ENCODE data around the gene UBAC2.

The UBAC2 gene

DNA sequence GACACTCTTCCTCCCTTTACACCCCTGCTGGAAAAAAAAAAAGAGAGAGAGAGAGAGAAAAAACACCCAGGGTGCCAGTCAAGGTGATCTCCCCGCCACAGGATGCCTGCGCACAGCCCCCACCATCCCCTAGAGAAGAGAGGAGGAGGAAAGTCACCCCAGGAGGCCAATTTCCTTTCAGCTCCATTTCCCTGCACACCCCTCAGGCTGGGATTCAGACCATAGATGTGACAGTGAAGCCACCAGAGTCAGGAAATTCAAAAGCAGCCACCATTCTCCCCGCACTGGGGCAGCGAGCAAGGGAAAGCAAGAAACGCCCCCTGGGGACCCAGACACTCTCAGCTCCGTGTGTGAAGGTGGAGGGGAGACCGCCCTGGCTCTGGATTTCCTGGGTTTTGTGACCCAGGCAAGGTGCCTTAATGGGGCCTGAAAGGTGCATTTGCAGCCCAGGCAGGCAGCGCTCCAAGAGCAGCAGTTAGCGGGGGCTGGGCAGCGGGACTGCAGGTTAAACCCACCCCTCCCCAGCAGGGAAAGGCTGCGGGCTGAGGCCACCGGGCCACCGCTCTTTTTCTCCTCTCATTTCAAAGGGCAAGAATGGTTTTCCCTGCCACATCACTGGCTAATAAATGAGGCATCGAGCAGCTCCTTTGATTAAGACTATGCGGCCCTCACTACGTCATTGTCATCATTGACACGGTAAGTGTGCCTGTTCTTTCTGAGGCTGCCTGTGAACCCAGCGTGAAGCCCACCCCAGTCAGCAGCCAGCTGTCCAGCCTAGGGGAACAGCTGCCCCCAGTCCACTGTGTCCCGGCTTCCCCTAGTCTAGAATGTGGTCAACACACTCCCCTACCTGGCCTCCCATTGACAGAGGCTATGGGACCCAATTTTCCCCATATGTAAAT lies 216.8 kb downstream of the UBAC2 start:
- CTCF ChIA-PET, result interaction anchor here (0.7 kb wide), 1 partner anchor 20 kb away, joined by 3 read pairs; no protein-coding TSS in a partner anchor
- no peak for DNase-seq (ENCODE audit: extremely low spot score)
- POLR2A ChIA-PET, result no interaction called here
- TF ChIP-seq HDGF (IDR thresholded peaks at IDR 0.05; ENCODE audit: borderline replicate concordance) (no peak), ZNF384 (IDR thresholded peaks at IDR 0.05) (no peak), L3MBTL2 (conservative IDR thresholded peaks at IDR 0.05) (no peak), ELF4 (IDR thresholded peaks at IDR 0.05) (no peak), BHLHE40 (IDR thresholded peaks at IDR 0.05; ENCODE audit: borderline replicate concordance) (no peak), PKNOX1 (IDR thresholded peaks at IDR 0.05) (no peak), CTBP1 (IDR thresholded peaks at IDR 0.05; ENCODE audit: borderline replicate concordance) (no peak), FOXK2 (IDR thresholded peaks at IDR 0.05) (no peak), LEF1 (IDR thresholded peaks at IDR 0.05; ENCODE audit: borderline replicate concordance) (no peak)

GRCh38 chr13:99418103-99418842 lies 217.6 kb downstream of the UBAC2 start:
- ChIA-PET POLR2A (no interaction called here), CTCF (interaction anchor here (0.7 kb wide), 1 partner anchor 19 kb away, joined by 3 read pairs; no protein-coding TSS in a partner anchor)
- DNase-seq (ENCODE audit: extremely low spot score), result no peak
- TF ChIP-seq CTBP1 (IDR thresholded peaks at IDR 0.05; ENCODE audit: borderline replicate concordance) (no peak), SUZ12 (IDR thresholded peaks at IDR 0.05) (no peak), ELF4 (IDR thresholded peaks at IDR 0.05) (no peak), NFRKB (IDR thresholded peaks at IDR 0.05) (no peak), BHLHE40 (IDR thresholded peaks at IDR 0.05; ENCODE audit: borderline replicate concordance) (no peak), ZNF384 (IDR thresholded peaks at IDR 0.05) (no peak), FOXA1 (IDR thresholded peaks at IDR 0.05) (no peak), HDGF (IDR thresholded peaks at IDR 0.05; ENCODE audit: borderline replicate concordance) (no peak), L3MBTL2 (conservative IDR thresholded peaks at IDR 0.05) (no peak), LEF1 (IDR thresholded peaks at IDR 0.05; ENCODE audit: borderline replicate concordance) (no peak), TARDBP (IDR thresholded peaks at IDR 0.05) (no peak), PKNOX1 (IDR thresholded peaks at IDR 0.05) (no peak), SP1 (IDR thresholded peaks at IDR 0.05) (no peak), ARNT (IDR thresholded peaks at IDR 0.05) (no peak), FOXK2 (IDR thresholded peaks at IDR 0.05) (no peak), FOXM1 (IDR thresholded peaks at IDR 0.05; ENCODE audit: borderline replicate concordance) (no peak)

- CTCF ChIA-PET, result interaction anchor here (0.6 kb wide), 1 partner anchor 54 kb away, joined by 3 read pairs; no protein-coding TSS in a partner anchor
Measured at GRCh38 chr13:99418843-99419140, 218.1 kb downstream of the UBAC2 start.

DNA sequence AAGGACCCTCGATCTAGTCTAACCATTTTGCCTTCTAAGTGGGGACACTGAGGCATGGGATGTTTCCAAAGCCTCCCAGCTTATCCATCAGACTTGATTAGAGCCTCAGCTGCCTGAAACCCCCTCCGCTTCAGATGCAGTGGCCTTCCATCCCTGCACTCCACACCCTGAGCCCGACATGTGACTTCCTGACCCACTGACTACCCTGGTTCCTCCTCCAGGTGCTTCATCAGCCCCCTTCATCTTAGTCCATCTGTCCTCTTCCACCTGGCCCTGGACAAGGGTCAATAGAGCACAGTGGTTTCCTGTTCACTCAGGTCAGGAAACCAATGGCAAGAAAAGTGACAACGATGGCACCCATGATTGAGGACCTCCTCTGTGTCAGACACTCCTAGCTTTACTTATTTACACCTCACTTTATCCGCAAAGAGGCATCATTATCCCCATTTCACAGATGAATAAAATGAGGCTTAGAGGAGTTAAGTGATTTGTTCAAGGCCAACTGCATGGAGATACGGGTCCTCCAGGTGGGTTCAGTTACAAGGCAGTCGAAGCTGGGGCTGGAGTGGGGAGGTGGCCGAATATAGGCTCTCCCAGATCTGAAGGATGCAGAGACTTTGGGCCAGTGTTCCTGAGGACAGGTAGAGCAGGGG lies 219.1 kb downstream of the UBAC2 start:
- POLR2A ChIA-PET, result no interaction called here
- TF ChIP-seq LEF1 (IDR thresholded peaks at IDR 0.05; ENCODE audit: borderline replicate concordance) (no peak), TARDBP (IDR thresholded peaks at IDR 0.05) (no peak), SUZ12 (IDR thresholded peaks at IDR 0.05) (no peak), FOXK2 (IDR thresholded peaks at IDR 0.05) (no peak), BHLHE40 (IDR thresholded peaks at IDR 0.05; ENCODE audit: borderline replicate concordance) (no peak)
- no peak for DNase-seq (ENCODE audit: extremely low spot score)
- CTCF ChIA-PET, result interaction anchor here (0.6 kb wide), 1 partner anchor 53 kb away, joined by 3 read pairs; no protein-coding TSS in a partner anchor

More at GRCh38 chr13:99418843-99419140, 218.1 kb downstream of the UBAC2 start:
- POLR2A ChIA-PET, result no interaction called here
- TF ChIP-seq LEF1 (IDR thresholded peaks at IDR 0.05; ENCODE audit: borderline replicate concordance) (no peak), PKNOX1 (IDR thresholded peaks at IDR 0.05) (no peak), FOXK2 (IDR thresholded peaks at IDR 0.05) (no peak), FOXM1 (IDR thresholded peaks at IDR 0.05; ENCODE audit: borderline replicate concordance) (no peak), HDGF (IDR thresholded peaks at IDR 0.05; ENCODE audit: borderline replicate concordance) (no peak), L3MBTL2 (conservative IDR thresholded peaks at IDR 0.05) (no peak), SUZ12 (IDR thresholded peaks at IDR 0.05) (no peak), FOXA1 (IDR thresholded peaks at IDR 0.05) (no peak), SP1 (IDR thresholded peaks at IDR 0.05) (no peak), TARDBP (IDR thresholded peaks at IDR 0.05) (no peak), CTBP1 (IDR thresholded peaks at IDR 0.05; ENCODE audit: borderline replicate concordance) (no peak), BHLHE40 (IDR thresholded peaks at IDR 0.05; ENCODE audit: borderline replicate concordance) (no peak), ZNF384 (IDR thresholded peaks at IDR 0.05) (no peak), NFRKB (IDR thresholded peaks at IDR 0.05) (no peak), ELF4 (IDR thresholded peaks at IDR 0.05) (no peak), ARNT (IDR thresholded peaks at IDR 0.05) (no peak)
- no peak for DNase-seq (ENCODE audit: extremely low spot score)

GRCh38 chr13:99421271-99421670 lies 220.6 kb downstream of the UBAC2 start:
- CTCF ChIA-PET, result no interaction called here
- POLR2A ChIA-PET, result no interaction called here
- DNase-seq (ENCODE audit: extremely low spot score), result no peak
- TF ChIP-seq HDGF (IDR thresholded peaks at IDR 0.05; ENCODE audit: borderline replicate concordance) (no peak), ZNF384 (IDR thresholded peaks at IDR 0.05) (no peak), FOXM1 (IDR thresholded peaks at IDR 0.05; ENCODE audit: borderline replicate concordance) (no peak), ELF4 (IDR thresholded peaks at IDR 0.05) (no peak), L3MBTL2 (conservative IDR thresholded peaks at IDR 0.05) (no peak), ARNT (IDR thresholded peaks at IDR 0.05) (no peak), NFRKB (IDR thresholded peaks at IDR 0.05) (no peak), SP1 (IDR thresholded peaks at IDR 0.05) (no peak), LEF1 (IDR thresholded peaks at IDR 0.05; ENCODE audit: borderline replicate concordance) (no peak), SUZ12 (IDR thresholded peaks at IDR 0.05) (no peak), PKNOX1 (IDR thresholded peaks at IDR 0.05) (no peak), CTBP1 (IDR thresholded peaks at IDR 0.05; ENCODE audit: borderline replicate concordance) (no peak), BHLHE40 (IDR thresholded peaks at IDR 0.05; ENCODE audit: borderline replicate concordance) (no peak), FOXK2 (IDR thresholded peaks at IDR 0.05) (no peak), FOXA1 (IDR thresholded peaks at IDR 0.05) (no peak), TARDBP (IDR thresholded peaks at IDR 0.05) (no peak)
